NOMO-1 treated with dmso at 0.1 percent for 144 hours (cell line): Measurements from ENCODE around the gene TTC13.
A peak's percentile ranks its signal among the peaks of the same experiment; 100 is the strongest.
"Not testable (repeated sequence)": the region's sequence is repeated elsewhere in the genome, so short reads cannot be mapped to it uniquely, and the experiment has no call there.

Source experiments
- DNase-seq: peaks from one replicate; lab custom pipeline; 2025; ENCODE audit not compliant: unreplicated experiment; lab: John Stamatoyannopoulos, UW

TTC13 gene

GRCh38 chr1:230978491-230979388, at the start of gene TTC13, which contains the start of gene ARV1:
TTC13 (minus strand) TSS chr1:230978861; CDS start chr1:230978830, 31 bp downstream.
ARV1 (plus strand) TSS chr1:230979094; CDS start chr1:230979106, 12 bp downstream.
- peak; percentile 99 for DNase-seq

- DNase-seq: no peak
These were observed 49.3 kb upstream of the TTC13 start for GRCh38 chr1:231027971-231028370.

- DNase-seq: no peak
These were observed 48.7 kb upstream of the TTC13 start for GRCh38 chr1:231027136-231027925.

- DNase-seq: no peak
These were observed 47.9 kb upstream of the TTC13 start for GRCh38 chr1:231026576-231026975.

GRCh38 chr1:231023150-231023549, 44.5 kb upstream of the TTC13 start:
- DNase-seq: no peak

GRCh38 chr1:231022543-231022942, 43.9 kb upstream of the TTC13 start:
- DNase-seq: not testable (repeated sequence)

GRCh38 chr1:231021540-231022031, 42.9 kb upstream of the TTC13 start:
- DNase-seq: peak; percentile 35

- no peak for DNase-seq
These were observed 42.2 kb upstream of the TTC13 start for GRCh38 chr1:231020816-231021215.

GRCh38 chr1:231020139-231020601, 41.5 kb upstream of the TTC13 start:
- DNase-seq: peak; percentile 52

GRCh38 chr1:231019711-231020110, 41.0 kb upstream of the TTC13 start:
- no peak for DNase-seq

- no peak for DNase-seq
These were observed 38.3 kb upstream of the TTC13 start for GRCh38 chr1:231016966-231017365.

GRCh38 chr1:231016234-231016633, 37.6 kb upstream of the TTC13 start:
- DNase-seq: no peak

GRCh38 chr1:231013391-231014015, 34.8 kb upstream of the TTC13 start:
- no peak for DNase-seq

GRCh38 chr1:231011963-231012362, 33.3 kb upstream of the TTC13 start:
- DNase-seq: no peak

- no peak for DNase-seq
These were observed 32.7 kb upstream of the TTC13 start for GRCh38 chr1:231011360-231011759.

- DNase-seq: not testable (repeated sequence)
These were observed 28.9 kb upstream of the TTC13 start for GRCh38 chr1:231007535-231007934.

- DNase-seq: no peak
These were observed 23.2 kb upstream of the TTC13 start for GRCh38 chr1:231001892-231002291.

- DNase-seq: no peak
These were observed 22.0 kb upstream of the TTC13 start for GRCh38 chr1:231000639-231001038.

- no peak for DNase-seq
These were observed 21.5 kb upstream of the TTC13 start for GRCh38 chr1:231000201-231000600.

GRCh38 chr1:230994860-230995259, 16.2 kb upstream of the TTC13 start:
- no peak for DNase-seq
